Activated effector memory CD4-positive, alpha-beta T cell treated with anti-CD3 and anti-CD28 coated beads, Interleukin-2, amount 50 U/mL, for 16 hours (primary cell): Measurements from ENCODE around the gene PORCN.

Source experiments
- DNase-seq: peaks from one replicate; pipeline ENCODE4 v3.0.0-alpha.2; 2020

Gene PORCN

DNA sequence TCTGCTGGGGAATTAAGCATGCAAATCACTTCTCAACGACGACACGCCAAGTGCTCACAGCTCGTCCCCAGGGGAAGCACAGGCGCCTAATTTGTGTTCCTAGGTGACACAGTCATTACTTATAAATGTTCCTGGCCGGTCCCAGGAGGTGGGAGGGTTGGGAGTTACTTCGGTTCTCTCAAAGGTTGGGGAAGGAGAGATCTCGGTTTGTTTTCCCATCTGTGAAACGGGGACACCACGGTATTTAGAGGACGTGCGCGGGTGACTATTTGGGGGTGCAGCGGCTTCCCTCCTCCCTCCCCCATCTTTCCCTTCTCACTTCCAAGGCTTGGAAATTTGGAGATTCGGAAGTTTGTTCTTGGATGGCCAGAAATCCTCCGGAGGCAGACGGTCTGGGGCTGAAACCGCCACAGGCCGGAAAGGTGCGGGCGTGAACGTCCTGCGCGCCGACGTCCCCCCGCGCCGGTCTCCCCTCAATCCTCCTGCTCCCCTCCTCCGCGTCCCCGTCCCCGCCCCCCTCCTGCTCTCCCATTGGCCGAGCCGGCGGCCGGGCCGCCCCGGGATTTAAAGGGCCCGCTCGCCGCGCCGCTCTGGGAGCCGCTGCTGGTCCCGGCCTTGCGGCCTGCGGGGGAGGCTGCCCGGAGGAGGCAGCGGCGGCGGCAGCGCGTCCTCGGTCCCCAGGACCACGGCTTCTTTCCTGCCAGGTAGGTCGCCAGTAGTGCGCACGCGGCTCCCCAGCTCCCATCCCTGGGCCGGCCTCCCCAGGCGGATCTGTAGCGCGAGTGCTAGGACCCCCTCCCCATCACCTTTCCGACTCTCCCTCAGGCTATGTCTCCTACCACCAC, at the start of gene PORCN:
PORCN (plus strand) TSS at position 593 of the 845 bp plus-strand sequence. CDS start 829 bp downstream, outside the sequence.
- peak; percentile 91 for DNase-seq

- DNase-seq = no peak
Observed at GRCh38 chrX:48459483-48459882, 49.3 kb upstream of the PORCN start.

GRCh38 chrX:48460031-48460430, 48.8 kb upstream of the PORCN start:
- no peak for DNase-seq

GRCh38 chrX:48460606-48461005, 48.2 kb upstream of the PORCN start:
- no peak for DNase-seq

GRCh38 chrX:48461830-48462229, 47.0 kb upstream of the PORCN start:
- no peak for DNase-seq

- DNase-seq = no peak
Observed at GRCh38 chrX:48465336-48465933, 43.4 kb upstream of the PORCN start.

DNA sequence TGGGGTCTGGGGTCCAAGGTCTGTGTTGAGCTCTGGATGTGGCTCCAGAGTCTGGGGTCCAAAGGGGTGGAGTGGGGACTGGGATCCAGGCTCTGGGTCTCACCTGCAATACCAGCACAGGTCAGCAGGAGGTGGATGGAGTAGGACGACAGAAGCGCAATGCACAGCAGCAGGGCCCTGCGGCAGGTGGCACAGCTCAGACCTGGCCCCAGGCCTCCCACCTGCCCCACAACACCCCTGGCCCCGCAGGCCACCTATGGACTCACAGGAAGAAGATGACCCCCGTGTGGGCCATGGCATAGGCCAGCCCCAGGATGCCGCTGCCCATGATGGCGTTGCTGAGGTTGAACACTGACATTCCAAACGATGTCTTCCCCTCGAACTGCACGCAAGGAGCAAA, 42.1 kb upstream of the PORCN start:
- DNase-seq = no peak

DNA sequence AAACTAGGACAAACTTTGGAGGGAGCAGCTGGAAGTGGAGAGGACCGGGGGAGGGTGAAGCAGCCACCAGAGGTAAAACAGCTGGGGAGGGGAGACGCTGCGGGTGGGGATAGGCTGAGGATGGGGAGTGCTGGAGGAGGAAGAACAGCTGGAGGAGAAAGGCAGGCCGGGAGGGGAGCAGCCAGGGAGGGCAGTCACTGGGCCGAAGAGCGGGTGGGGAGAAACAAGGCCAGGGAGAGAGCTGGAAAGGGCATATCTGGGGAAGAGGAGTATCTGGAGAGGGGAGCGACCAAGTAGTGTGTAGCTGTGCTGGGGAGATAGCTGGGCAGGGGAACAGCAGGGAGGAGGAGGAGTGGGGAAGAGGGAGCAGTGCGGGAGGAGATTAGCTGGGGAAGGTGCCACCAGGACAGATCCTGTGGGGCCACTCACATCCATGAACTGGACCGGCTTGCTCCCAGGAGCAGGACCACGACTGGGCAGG, 41.5 kb upstream of the PORCN start:
- no peak for DNase-seq

GRCh38 chrX:48468247-48468671, 40.5 kb upstream of the PORCN start:
- DNase-seq = peak; percentile 80

DNA sequence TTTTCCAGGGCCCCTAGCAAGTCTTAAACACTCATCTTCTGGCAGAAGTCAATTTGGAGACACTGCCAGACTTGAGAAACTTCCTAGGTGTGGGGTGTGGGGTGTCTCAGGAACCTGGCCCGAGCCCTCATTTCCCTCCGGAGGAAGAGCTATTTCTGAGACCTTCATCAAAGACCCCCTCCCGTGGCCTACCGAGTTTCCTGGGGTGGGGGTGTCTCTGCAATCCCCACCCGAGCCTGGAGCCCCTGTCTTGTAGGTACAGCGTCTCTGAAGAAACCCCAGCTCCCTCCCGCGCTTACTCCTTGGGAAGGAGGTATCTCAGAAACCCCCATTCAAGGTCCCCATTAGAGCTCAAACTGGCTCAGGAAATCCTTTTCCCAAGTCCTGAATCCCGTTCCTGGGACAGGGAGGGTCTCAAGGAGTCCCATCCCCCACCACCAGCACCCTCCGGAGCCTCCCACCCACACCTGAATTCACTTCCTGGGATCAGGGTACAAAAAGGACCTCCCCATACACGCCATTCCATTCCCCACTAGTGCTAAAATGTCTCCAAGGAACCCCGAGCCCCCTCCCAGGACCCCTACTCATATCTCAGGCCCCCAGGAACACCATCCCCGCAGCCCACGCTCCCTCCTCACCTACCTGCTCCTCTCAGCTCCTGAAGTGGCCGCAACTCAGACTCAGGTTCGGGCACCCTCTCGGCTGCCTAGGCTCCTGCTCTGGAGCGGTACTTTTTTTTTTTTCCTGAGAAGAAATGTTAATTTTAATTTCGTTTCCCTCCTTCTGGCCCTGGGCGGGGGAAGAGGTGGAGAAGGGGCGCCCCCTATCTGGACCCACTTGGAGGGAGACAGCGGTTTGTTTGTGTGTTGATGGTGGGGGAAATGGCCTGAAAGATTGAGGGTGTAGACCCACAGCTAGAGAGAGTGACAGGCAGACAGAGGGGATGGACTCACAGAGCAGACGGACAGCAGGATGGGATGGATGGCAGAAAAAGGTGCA, 39.8 kb upstream of the PORCN start:
- DNase-seq = peak; percentile 77

- DNase-seq = no peak
Observed at GRCh38 chrX:48470110-48470832, 38.5 kb upstream of the PORCN start, which contains the start of gene SLC38A5. Gene SLC38A5, minus strand, starts transcription at chrX:48470260. Its CDS starts 2,336 bp downstream, at chrX:48467924.

DNA sequence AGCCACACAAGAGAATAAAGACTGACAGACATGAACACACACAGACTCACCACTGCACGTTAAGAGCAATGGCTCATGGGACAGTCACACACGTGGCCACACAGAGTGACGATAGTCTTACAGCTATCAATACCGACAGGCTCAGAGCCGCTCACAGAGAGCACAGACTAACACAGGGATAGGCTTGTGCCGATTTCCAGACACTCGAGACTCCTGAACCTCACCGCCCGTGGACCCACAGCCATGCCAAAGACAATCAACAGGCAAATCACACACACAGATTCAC, 38.0 kb upstream of the PORCN start:
- no peak for DNase-seq

DNA sequence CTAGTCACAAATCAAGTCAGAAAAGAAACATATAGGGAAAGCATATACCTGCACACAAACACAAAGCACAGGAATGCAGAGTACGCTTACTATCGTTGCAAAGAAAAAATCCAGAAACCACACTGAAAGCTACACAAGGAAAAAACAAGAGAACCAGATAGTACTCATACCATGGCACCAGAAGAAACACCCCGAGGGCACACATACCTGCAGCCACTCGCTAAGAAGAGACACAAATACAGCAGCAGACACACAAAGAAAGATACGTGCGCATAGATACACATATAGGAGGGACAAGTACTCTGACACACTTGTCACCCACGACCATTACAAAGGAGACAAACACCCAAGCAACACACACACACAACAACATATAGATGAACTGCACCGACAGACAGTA, 37.3 kb upstream of the PORCN start:
- no peak for DNase-seq

DNA sequence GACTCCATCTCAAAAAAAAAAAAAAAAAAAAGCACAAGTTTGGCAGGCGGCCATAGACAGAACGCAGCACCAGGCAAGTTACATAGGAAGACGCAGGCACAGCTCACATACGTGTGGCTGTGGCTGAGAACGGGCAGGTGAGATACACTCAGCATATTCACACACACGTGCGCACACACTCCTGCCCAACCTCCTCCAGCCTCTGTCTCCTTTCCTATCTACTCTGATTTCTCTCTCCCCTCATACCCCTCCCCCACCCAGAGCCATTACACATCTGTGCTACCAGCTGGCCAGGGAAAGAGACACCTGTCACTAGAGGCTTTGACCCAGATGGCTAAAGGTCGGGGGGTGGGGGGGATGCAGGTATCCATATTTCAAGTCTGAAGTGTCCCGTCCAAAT, 36.6 kb upstream of the PORCN start:
- no peak for DNase-seq

DNA sequence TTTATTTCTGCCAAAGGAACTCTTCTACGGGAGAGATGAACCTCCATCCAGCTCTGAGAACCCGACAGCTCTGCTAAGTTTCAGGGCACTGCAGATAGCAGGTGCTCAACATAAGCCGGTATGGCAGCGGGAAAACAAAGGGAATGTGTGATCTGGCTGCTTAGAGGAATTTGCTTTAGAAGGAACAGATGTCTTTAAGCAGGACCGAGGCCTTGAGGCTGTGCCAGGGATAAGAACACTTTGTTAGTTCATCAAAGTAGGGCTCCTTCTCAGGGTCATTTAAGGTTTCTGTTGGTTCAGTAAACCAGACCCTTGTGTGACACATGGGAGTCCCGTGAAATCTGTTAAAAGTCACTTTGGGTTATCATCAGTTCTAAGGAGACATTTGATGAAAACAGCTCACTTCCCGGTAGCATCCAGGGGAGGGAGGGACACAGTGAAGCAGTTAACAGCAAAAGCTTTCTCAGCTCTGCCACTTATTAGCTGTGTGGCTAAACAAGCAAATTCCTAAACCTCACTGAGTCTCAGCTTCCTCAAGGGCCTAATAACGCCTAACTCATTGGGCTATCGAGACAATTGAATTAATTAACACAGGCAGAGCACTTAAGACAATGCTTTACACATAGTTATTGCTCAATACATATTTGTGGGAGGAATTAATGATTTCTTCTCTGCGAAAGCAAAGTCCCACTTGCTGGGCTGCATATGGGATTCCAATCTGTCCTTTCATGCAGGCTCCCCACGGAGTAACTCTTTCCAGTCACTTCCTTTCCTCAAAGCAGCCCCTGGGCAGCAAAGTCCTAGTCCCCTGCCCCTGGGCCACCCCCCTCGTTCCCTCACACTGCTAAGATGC, 35.7 kb upstream of the PORCN start:
- no peak for DNase-seq

- DNase-seq = no peak
Observed at GRCh38 chrX:48473704-48473990, 35.1 kb upstream of the PORCN start.

GRCh38 chrX:48474127-48474526, 34.7 kb upstream of the PORCN start:
- DNase-seq = no peak

- DNase-seq = no peak
Observed at GRCh38 chrX:48474581-48474980, 34.2 kb upstream of the PORCN start.

GRCh38 chrX:48475296-48475695, 33.5 kb upstream of the PORCN start:
- DNase-seq = no peak

DNA sequence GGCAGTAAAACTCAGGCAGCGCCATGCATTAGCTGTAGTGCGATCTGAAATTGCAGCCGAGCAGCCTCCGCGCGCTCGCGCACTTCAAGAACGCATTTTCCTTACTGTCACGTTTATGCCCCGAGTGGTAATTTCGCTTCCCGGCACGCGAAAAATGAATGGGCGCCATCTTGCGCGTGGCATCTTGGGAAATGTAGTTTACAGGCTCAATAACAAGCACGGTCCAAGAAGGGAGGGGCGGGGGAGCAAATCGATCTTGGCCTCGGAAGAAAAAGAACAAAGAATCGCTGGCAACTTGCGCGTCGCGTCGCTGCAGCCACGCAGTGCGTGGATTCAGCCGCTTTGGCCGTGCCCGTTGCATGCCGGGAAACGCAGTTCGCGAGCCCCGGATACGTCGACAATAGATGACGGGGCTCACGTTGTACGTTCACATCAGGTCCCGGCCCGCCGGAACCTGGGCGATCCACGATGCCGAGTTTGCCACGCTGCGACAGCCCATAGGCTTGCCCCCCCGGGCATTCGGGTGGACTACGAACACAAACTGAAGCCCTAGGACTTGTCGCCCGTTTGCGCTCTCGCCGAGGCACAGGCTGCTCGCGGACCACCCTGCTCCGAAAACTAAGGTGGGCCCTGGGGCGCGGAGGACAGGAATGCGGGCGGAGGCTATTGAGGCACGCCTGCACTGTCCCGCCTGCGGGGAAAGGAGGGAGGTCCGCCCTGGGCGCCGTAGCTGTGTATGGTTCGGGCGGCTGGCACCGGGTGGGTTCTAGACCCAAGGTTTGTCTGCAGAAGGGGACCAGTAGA, 32.8 kb upstream of the PORCN start, which contains the start of gene FTSJ1:
FTSJ1 (plus strand) TSS at position 426 of the 804 bp plus-strand sequence. CDS start 1,849 bp downstream, outside the sequence.
- DNase-seq = peak; percentile 95

- no peak for DNase-seq
Observed at GRCh38 chrX:48476919-48477318, 31.9 kb upstream of the PORCN start.
